ENCODE results near the gene SAP25. TPM values are rescaled to one million over a fixed set of nuclear protein-coding genes. Genes with fewer than 3 reads are reported as not detected.

SAP25 gene
- total RNA-seq, 1 donor from 2014 or later: 11.2 TPM

DNA sequence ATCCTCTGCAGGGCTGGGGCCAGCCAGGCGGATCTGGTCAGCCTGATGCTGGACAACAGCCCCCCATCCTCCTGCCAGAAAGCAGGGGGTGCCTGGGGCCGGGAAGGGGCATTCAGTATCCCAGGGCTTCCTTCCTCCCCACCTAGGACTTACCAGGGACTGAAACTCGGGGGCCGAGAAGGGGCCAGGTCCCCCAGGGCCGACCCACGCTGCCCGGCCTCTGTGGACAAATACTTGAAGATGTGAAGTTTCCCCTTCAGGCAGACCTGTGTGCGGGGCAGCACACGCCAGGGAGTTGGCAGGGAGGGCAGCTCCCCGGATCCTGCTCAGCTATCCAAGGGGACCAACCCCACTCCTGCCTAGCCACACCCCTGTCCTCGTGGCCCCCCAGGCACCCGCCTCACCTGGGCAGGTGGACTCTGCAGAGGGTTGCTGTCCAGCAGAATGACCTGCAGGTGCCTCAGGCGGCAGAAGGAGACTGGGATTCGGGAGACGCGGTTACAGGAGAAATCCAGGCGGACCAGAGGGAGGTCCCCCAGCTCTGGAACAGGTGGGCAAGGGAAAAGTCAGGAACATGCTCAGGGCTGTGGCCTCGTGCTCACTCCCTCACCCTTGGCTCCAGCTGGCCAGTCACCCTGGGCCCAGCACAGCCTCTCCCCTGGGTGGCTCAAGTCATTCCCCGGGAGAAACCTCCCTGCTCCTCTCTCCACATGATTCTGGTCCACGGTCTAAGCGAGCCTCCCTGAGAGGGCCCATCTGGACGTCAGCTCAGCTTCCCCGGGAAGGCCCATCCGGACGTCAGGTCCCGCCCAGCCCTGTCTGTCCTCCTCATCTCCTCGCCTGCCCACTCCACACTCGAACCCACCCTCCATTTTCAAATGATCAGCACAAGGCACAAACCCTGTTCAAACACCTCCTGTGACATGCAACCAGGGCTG lies 4.8 kb upstream of the SAP25 start:
- Mint-ChIP-seq H3K4me3 (no peak overlapping the region), H3K4me1 (ENCODE audit: low read depth) (peaks cover 5% of the 10 kb centered on the region), H3K27me3 (ENCODE audit: insufficient read depth) (no peaks in the 10 kb centered on the region), H3K9me3 (no peaks in the 10 kb centered on the region), H3K27ac (no peak overlapping the region), H3K36me3 (ENCODE audit: low read depth) (peaks cover 10% of the 10 kb centered on the region)
- intact Hi-C loops (cut with micrococcal nuclease): no loop called here
- no peak for DNase-seq (ENCODE audit: low spot score)

DNA sequence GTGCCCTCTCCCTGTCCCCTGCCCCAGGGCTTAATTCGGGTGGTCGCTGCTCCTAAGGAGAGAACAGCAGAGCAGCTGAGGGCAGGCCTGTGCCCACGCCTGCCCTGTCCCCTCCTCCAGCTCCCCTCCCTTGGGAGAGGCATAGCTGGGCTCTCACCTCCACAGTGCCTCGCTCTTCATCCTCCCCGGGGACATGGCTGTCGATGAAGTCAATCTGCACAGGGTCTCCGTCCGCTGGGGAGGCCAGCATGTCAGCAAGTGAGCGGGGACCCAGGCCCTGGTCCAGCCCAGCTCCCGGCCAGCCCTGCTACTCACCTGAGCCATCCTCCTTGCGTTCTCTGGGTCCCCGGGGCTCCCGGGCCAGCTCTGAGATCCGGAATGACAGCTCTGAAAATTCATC lies 3.8 kb upstream of the SAP25 start:
- Mint-ChIP-seq H3K4me1 (ENCODE audit: low read depth) (no peaks in the 10 kb centered on the region), H3K27ac (no peak overlapping the region), H3K36me3 (ENCODE audit: low read depth) (peaks cover 10% of the 10 kb centered on the region), H3K4me3 (no peak overlapping the region), H3K27me3 (ENCODE audit: insufficient read depth) (no peaks in the 10 kb centered on the region), H3K9me3 (no peaks in the 10 kb centered on the region)
- intact Hi-C loops (cut with micrococcal nuclease): no loop called here
- DNase-seq (ENCODE audit: low spot score): no peak

DNA sequence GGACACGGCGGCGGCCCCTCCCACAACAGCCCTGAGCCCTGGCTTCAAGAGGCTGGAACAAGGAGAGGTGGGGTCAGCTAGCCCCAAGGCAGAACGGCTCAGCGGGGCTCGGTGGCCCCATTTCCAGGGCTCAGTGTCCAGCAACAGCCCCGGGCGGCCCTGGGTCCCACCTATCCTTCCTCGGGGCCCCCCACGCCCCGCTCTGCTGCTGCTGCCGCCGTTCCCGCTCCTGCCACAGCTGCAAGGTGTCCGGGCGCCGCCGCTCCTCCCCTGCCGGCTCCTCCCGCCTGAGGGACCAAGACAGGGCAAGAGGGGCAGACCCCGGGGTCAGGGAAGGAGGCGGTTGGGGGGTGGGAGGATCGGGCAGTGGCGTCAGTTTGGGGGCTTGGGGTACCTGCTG lies 3.4 kb upstream of the SAP25 start:
- intact Hi-C loops (cut with micrococcal nuclease): no loop called here
- Mint-ChIP-seq H3K36me3 (ENCODE audit: low read depth) (peaks cover 10% of the 10 kb centered on the region), H3K27ac (no peak overlapping the region), H3K4me1 (ENCODE audit: low read depth) (peaks cover under 1% of the 10 kb centered on the region), H3K4me3 (no peak overlapping the region), H3K9me3 (no peaks in the 10 kb centered on the region), H3K27me3 (ENCODE audit: insufficient read depth) (no peaks in the 10 kb centered on the region)
- no peak for DNase-seq (ENCODE audit: low spot score)

DNA sequence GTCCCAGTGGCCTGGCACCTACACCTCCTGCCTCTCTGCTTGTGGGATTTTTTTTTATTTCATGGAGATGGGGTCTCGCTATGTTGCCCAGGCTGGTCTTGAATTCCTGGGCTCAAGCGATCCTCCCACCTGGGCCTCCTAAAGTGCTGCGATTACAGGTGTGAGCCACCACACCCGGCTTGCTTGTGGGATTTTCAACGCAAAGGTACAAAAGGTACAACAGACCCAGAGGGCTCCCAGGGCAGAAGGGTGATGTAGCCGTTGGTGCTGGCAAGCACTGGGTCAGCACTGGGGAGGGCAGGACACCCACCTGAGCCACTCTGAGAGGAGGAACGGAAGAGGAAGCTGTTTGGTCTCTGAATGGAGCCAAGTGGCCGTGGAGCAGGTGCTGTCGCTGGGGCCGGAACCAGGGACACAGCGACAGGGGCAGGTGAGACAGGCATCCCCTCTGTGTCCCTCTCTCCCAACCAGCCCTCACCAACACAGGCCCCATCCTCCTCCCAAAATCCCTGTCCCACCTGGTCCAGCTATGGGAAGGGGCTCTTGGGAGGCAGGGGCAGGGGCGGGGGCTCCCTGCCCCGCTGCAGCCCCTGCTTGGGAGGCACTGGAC lies 2.8 kb upstream of the SAP25 start:
- no peak for DNase-seq (ENCODE audit: low spot score)
- Mint-ChIP-seq H3K4me3 (no peak overlapping the region), H3K27me3 (ENCODE audit: insufficient read depth) (no peaks in the 10 kb centered on the region), H3K27ac (no peak overlapping the region), H3K4me1 (ENCODE audit: low read depth) (peaks cover 5% of the 10 kb centered on the region), H3K9me3 (no peaks in the 10 kb centered on the region), H3K36me3 (ENCODE audit: low read depth) (peaks cover 10% of the 10 kb centered on the region)
- intact Hi-C loops (cut with micrococcal nuclease): no loop called here

DNA sequence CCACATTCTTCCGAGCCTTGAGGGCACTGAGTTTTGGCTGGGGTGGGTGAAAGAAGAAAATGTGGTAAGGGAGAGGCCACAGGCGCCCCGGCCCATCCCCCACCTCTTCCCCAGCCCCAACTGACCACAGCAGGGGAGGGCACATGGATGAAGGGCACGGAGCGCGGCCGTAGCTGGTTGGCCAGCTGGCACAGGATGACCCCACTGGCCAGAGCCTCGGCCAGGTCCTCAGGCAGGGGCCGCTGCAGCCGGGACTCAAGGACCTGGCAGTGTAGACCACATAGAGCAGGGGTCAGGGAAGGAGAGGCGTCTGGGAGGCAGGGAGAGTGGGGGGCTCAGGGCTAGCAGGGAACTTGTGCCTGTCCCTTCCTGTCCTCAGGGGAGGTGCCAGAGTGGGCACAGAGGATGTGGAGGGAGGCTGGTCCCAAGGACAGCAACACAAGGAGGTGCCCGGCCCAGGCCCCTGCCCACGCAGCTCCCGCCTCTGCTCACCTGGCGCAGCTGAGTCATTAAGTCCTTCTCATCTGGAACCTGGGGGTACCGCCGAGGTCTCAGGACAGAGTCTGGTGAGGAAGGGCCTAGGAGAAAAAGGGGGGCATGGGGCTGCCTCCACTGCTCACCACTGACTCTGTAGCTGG lies 2.2 kb upstream of the SAP25 start:
- intact Hi-C loops (cut with micrococcal nuclease): no loop called here
- Mint-ChIP-seq H3K36me3 (ENCODE audit: low read depth) (peaks cover 10% of the 10 kb centered on the region), H3K9me3 (no peaks in the 10 kb centered on the region), H3K4me3 (no peak overlapping the region), H3K4me1 (ENCODE audit: low read depth) (peaks cover 5% of the 10 kb centered on the region), H3K27ac (no peak overlapping the region), H3K27me3 (ENCODE audit: insufficient read depth) (no peaks in the 10 kb centered on the region)
- DNase-seq (ENCODE audit: low spot score): no peak

DNA sequence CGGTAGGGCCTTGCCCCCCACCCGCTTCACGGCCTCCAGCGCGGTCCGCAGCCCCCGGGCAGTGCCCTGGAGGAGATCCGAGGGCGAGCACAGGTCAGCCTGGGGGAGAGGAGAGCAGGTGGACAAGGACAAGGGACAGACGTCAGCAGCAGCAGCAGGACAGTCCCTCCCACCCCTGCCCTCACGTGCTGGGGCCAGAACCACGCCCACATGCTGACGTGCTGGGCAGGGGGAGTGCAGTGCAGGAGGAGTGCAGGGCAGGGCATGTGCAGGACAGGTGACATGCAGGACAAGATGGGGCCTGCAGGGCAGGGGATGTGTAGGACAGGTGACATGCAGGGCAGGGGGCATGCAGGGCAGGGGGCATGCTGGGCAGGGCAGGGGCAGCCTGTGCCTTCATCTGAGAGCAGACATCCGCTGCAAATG lies 1.5 kb upstream of the SAP25 start:
- DNase-seq (ENCODE audit: low spot score): no peak
- Mint-ChIP-seq H3K36me3 (ENCODE audit: low read depth) (peaks cover 10% of the 10 kb centered on the region), H3K4me1 (ENCODE audit: low read depth) (peaks cover 5% of the 10 kb centered on the region), H3K27ac (no peak overlapping the region), H3K4me3 (no peak overlapping the region), H3K9me3 (no peaks in the 10 kb centered on the region), H3K27me3 (ENCODE audit: insufficient read depth) (peaks cover 4% of the 10 kb centered on the region)
- intact Hi-C loops (cut with micrococcal nuclease): no loop called here

DNA sequence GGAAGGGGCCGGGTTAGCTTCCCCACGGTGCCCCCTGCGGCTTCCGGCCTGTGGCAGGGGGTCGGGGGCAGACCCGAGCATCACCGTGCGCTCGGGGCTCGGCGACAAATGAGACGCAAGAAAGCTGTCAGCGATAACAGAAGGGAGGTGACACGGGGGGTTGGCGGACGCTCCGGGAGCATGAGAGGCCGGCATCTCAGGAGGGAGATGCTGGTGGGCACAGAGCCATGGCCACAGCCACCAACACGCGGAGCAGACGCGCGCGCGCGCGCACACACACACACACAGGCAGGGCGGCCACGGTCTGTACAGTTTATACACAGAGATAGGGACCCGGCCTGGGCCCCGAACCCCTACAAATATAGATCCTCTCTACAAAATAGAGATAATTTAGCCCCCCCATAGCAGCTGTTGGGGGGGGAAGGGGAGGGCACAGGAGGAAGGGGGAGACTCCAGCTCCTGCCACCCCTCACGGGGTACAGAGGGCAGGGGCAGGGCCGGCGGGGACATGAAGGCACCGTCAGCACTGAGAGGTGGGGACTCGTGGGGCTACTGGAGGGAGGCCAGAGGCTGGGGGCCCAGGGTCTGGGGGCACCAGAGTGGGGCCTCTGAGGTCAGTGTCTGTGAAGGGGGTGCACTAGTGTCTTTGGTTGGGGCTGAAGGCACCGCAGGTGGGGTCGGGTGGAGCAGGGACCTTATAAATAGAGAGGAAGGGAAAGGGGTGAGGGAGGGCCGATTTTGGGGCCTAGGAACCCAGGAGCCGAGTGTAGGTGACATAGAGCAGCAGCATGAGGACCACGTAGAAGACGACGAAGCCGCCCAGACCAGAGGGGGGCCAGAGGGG lies 884 bp upstream of the SAP25 start:
- no peak for DNase-seq (ENCODE audit: low spot score)
- peaks cover 4% of the 10 kb centered on the region for H3K27me3 Mint-ChIP-seq (ENCODE audit: insufficient read depth)
- H3K4me1 Mint-ChIP-seq (ENCODE audit: low read depth): peaks cover 5% of the 10 kb centered on the region
- no peaks in the 10 kb centered on the region for H3K9me3 Mint-ChIP-seq
- H3K36me3 Mint-ChIP-seq (ENCODE audit: low read depth): peaks cover 10% of the 10 kb centered on the region
- no peak overlapping the region for H3K4me3 Mint-ChIP-seq
- no peak overlapping the region for H3K27ac Mint-ChIP-seq
- intact Hi-C loops (cut with micrococcal nuclease): no loop called here

DNA sequence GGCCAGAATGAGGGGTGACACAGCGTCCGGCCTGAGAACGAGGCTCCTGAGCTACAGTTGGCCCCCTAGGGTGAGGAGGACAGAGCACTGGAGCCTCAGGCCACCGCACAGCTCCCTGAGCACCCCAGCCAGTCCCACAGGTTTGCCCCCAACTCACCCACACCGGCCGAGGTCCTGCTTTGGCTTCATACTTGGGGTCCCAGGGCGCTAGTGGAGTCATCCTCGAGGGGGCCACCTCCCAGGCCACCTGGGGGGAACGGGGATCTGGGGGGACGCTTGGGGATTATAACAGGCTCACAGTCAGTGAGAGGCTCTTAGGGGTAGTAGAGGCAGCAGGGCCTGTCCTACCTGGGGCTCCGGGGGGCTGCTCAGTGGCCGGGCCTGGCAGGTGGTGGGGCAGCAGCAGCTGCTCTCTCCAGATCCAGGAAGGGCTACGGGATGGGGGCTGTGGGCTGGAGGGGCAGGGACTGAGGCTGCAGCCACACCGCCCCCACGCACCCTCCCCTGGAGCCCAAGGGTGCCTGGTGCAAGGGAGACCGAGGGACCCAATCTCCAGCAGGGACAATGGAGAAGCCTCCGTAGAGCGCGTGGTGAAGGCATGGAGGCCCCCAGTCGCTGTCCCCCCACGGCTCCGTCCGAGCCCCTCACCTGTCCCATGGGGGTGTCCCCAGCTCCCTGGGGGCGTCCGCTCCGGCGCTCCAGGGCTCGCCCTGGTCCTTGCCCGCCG lies 588 bp downstream of the SAP25 start:
- peaks cover 6% of the 10 kb centered on the region for H3K36me3 Mint-ChIP-seq (ENCODE audit: low read depth)
- peaks cover 17% of the 10 kb centered on the region for H3K4me1 Mint-ChIP-seq (ENCODE audit: low read depth)
- H3K27me3 Mint-ChIP-seq (ENCODE audit: insufficient read depth): peaks cover 7% of the 10 kb centered on the region
- DNase-seq (ENCODE audit: low spot score): no peak
- no peak overlapping the region for H3K4me3 Mint-ChIP-seq
- H3K27ac Mint-ChIP-seq: no peak overlapping the region
- intact Hi-C loops (cut with micrococcal nuclease): no loop called here
- H3K9me3 Mint-ChIP-seq: no peaks in the 10 kb centered on the region

DNA sequence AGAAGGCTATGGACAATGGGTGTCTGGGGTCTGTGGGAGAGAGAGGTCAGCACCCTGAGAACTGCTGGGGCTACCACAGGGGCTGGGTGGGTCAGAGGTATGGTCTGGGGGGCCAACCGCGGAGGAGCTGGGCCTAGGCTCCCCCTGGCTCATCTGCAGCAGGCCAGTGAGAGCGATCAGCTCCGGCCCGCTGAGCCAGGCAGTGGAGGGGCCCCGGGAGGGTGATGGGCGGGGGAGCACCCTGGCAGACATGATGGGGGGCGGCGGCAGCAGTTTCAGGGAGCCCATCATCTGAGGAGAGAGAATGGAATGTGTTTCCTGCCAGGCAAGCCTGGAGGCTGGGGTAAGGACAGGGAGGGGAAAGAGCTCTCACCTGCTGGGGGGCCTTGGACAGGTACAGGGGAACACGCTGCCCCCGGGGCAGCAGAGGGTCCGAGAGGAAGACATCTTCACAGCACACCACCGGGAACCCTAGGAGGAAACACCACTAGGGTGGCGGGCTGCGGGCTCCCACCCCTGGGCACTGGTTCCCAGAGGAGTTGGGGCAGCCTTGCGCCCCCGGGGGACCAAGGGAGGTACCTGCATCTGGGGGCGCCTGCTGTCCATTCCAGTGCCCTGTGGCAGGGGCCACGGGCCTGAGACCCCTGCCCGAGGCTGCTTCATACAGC lies 1.3 kb downstream of the SAP25 start:
- intact Hi-C loops (cut with micrococcal nuclease): no loop called here
- no peak overlapping the region for H3K4me3 Mint-ChIP-seq
- H3K36me3 Mint-ChIP-seq (ENCODE audit: low read depth): peaks cover 6% of the 10 kb centered on the region
- peaks cover 24% of the 10 kb centered on the region for H3K4me1 Mint-ChIP-seq (ENCODE audit: low read depth)
- H3K9me3 Mint-ChIP-seq: no peaks in the 10 kb centered on the region
- H3K27ac Mint-ChIP-seq: no peak overlapping the region
- peaks cover 7% of the 10 kb centered on the region for H3K27me3 Mint-ChIP-seq (ENCODE audit: insufficient read depth)
- DNase-seq (ENCODE audit: low spot score): no peak

DNA sequence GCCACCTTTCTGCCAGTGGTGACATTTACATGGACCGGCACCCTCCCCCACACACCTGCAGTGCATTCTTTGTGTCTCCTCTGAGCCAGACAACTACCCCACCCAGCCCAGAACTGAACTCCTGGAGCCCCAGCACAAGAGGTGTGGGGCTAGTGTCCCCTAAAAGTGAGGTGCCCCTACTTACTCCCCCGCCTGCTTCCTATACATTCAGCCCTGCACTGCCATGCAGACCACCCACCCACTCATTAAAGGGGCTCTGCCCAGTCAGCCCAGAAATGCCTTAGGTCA lies 1.9 kb downstream of the SAP25 start:
- Mint-ChIP-seq H3K27me3 (ENCODE audit: insufficient read depth) (peaks cover 7% of the 10 kb centered on the region), H3K4me3 (no peak overlapping the region), H3K36me3 (ENCODE audit: low read depth) (peaks cover 6% of the 10 kb centered on the region), H3K4me1 (ENCODE audit: low read depth) (peaks cover 28% of the 10 kb centered on the region), H3K27ac (no peak overlapping the region), H3K9me3 (no peaks in the 10 kb centered on the region)
- intact Hi-C loops (cut with micrococcal nuclease): loop anchor here (1.0 kb wide), 1 partner anchor 12 kb away; no protein-coding TSS in a partner anchor
- DNase-seq (ENCODE audit: low spot score): no peak

DNA sequence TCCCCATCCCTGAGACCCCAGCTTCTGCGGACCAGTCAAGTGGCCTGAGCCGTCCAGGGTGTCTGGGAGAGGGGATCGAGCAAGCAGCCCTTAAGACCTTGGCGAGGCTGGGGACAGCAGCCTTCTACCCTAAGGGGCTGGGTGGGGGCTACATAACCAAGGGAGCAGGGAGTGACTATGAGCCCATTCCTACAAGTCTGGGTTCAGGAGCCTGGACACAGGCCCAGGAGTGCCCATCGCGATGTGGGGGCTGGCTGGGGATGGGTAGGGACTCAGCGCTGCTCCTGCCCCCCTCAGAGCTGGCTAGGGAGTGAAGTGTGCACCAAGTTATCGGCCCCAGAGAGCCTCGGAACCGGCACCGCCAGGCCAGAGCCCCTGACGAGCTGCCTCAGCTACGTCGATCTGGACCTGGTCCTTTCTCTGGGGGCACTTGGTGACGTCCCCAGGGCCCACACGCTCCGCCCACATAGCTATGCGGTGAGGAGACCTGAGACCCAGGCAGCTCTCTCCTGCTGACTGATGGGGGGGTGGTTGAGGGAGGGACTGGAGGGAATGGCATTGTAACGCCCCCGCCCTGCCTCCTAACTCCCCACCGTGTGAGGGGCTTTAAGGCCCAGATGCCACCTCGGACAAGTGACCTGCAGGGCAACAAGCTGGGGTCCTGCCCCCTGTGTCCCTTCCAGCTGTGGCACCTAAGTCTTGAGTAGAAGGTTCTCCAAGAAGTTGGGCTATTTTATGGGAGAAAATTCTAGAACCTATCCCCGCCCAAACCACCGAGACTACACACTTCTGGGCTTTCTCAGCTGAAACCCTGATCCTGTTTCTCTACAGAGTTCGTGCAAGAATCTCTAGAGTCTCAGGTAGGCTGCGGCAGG lies 2.5 kb downstream of the SAP25 start:
- peaks cover 2% of the 10 kb centered on the region for H3K36me3 Mint-ChIP-seq (ENCODE audit: low read depth)
- H3K4me3 Mint-ChIP-seq: no peak overlapping the region
- H3K9me3 Mint-ChIP-seq: no peaks in the 10 kb centered on the region
- H3K4me1 Mint-ChIP-seq (ENCODE audit: low read depth): peaks cover 28% of the 10 kb centered on the region
- H3K27me3 Mint-ChIP-seq (ENCODE audit: insufficient read depth): peaks cover 7% of the 10 kb centered on the region
- intact Hi-C loops (cut with micrococcal nuclease): loop anchor here (1.0 kb wide), 1 partner anchor 12 kb away; no protein-coding TSS in a partner anchor
- H3K27ac Mint-ChIP-seq: no peak overlapping the region
- no peak for DNase-seq (ENCODE audit: low spot score)
